Ovary (tissue), 9 donors: ENCODE measurements around the gene JAG1. TPM values are rescaled to one million over a fixed set of nuclear protein-coding genes. Genes with fewer than 3 reads are reported as not detected.

Experiments used
- DNase-seq, 5 donors: peaks; one replicate each; pipeline ENCODE4 v3.0.0-alpha.2; 2019 to 2020
- H3K27ac ChIP-seq, 2 donors: fragments of 200-600 bp; one replicate each; pipeline versions ENCODE4 v1.5.1 to v1.8.0; 2019 to 2022
- H3K27me3 ChIP-seq: fragments of 200-600 bp; one replicate; pipeline ENCODE4 v1.8.0; 2022
- H3K36me3 ChIP-seq: fragments of 200-600 bp; sonication (generic); one replicate; pipeline ENCODE4 v1.5.1; 2019
- H3K4me1 ChIP-seq: one replicate; pipeline ENCODE4 v1.8.1; 2013; ENCODE audit warnings: mild to moderate bottlenecking, moderate library complexity; ENCODE audit not compliant: insufficient read depth
- H3K4me3 ChIP-seq: fragments of 200-600 bp; sonication (generic); one replicate; pipeline ENCODE4 v1.5.1; 2017
- H3K9me3 ChIP-seq, 2 donors: fragments of 200-600 bp in 1 of 2; sonication (generic) in 1 of 2; one replicate each; pipeline versions ENCODE4 v1.5.1 to v1.8.1; 2013 to 2019; ENCODE audit warnings: mild to moderate bottlenecking in 1 of 2, moderate library complexity in 1 of 2
- EP300 ChIP-seq: sonication (generic); formaldehyde crosslinking; IDR thresholded peaks from one replicate; pipeline ENCODE4 v1.6.1; 2017; ENCODE audit warnings: antibody characterized with exemption
- POLR2A ChIP-seq: fragments of 450-650 bp; IDR thresholded peaks from one replicate; pipeline ENCODE4 v1.6.1; 2017; ENCODE audit warnings: antibody characterized with exemption, mild to moderate bottlenecking, moderate library complexity
- WGBS, 3 donors: extraction: QIAGEN DNeasy Blood & Tissue Kit in 1 of 3; methylation state at CpG; one replicate each; pipeline versions ENCODE4 v1.1.5 to v1.1.7; 2013 to 2017; 5-methylcytosine and 5-hydroxymethylcytosine counted together
- intact Hi-C, 4 donors: fragments of 100-400 bp; cut with DNase I; formaldehyde crosslinking; loops; one replicate each; pipeline versions ENCODE4 v1.11.0 to v1.15.1; 2022 to 2023
- polyA plus RNA-seq, 2 donors: library from polyadenylated mRNA; stranded (reverse); fragments of 200-250 nt in 1 of 2; fragments of 350-450 nt in 1 of 2; fragmentation: Illumina TruSeq in 1 of 2; extraction: RNeasy Lipid Tissue Mini Kit (QIAGEN cat#74804) in 1 of 2; gene quantifications; one replicate each; pipeline ENCODE4 v1.2.3, GENCODE V29; 2013 to 2014
- total RNA-seq, 7 donors: library from RNA; depleted of rRNA in 2 of 7; stranded (reverse); fragments of >200 nt in 2 of 7; fragmentation: NEBNext Ultra II Directional in 3 of 7; extraction: Animal tissue kit (Norgen Biotek cat#: 25700) in 3 of 7; gene quantifications; one replicate each; pipeline versions ENCODE4 v1.1.0 to v1.2.4, GENCODE V29; 2016 to 2023
- TF ChIP-seq, protein P1 (sequence below), 3 donors: fragments of 450-650 bp in 2 of 3; fragments of 200-600 bp in 1 of 3; IDR thresholded peaks; one replicate each; pipeline versions ENCODE4 v1.5.1 to v1.8.0; 2016 to 2022; ENCODE audit warnings: antibody characterized with exemption in 3 of 3, mild to moderate bottlenecking in 1 of 3
- donor health status: DM: no; HTN: no; CAD: no; lungs with moderate emphysema.
- donor health status: DM: no; HTN: no; CAD: no.
- donor health status: Bipolar disorder and iron deficiency.
- donor health status: DM: yes; HTN: yes; CAD: no.
- donor health status: DM: no; HTN: no; CAD: no.
- donor health status: DM: yes; HTN: yes; CAD: no.

Gene JAG1
- total and polyA plus RNA-seq, 9 donors = 27.1 to 69.7 (median 41.0) TPM

DNA sequence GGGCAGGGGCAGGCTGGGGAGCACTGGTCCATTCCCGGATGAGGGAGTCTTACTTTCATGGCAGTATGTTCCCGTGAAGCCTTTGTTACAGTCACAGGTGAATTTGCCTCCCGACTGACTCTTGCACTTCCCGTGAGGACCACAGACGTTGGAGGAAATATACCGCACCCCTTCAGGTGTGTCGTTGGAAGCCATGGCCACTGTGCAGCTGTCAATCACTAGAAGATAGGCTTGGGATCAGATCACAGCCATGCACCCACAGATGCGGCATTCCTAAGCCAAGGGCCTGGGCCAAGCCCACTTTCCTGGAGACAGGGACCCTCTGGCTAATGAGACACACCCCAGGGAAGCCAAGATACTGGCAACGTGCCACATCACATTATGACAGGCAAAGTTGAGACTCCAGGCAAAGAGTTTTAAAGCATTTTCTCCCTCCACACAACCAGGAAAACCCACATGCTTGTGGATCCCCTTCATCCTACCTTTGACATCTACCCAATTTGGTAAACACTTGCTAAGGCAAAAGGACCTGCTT is 26.8 kb downstream of the JAG1 start:
- DNase-seq = peak in 1 of 5 donors; percentile 14
- Histone ChIP-seq H3K4me1 (no peaks in the 10 kb centered on the region), H3K27ac (no peak overlapping the region), H3K9me3 (no peaks in the 10 kb centered on the region), H3K36me3 (no peaks in the 10 kb centered on the region), H3K27me3 (no peaks in the 10 kb centered on the region), H3K4me3 (no peak overlapping the region)
- 87 to 88% (median 87%) methylated on average over 9 of the region's 9 CpGs for WGBS, 3 donors
- intact Hi-C loops = loop anchor here in 1 of 4 donors (10.0 kb wide), 1 partner anchor 172 kb away; no protein-coding TSS in a partner anchor
- TF ChIP-seq, protein P1, sequence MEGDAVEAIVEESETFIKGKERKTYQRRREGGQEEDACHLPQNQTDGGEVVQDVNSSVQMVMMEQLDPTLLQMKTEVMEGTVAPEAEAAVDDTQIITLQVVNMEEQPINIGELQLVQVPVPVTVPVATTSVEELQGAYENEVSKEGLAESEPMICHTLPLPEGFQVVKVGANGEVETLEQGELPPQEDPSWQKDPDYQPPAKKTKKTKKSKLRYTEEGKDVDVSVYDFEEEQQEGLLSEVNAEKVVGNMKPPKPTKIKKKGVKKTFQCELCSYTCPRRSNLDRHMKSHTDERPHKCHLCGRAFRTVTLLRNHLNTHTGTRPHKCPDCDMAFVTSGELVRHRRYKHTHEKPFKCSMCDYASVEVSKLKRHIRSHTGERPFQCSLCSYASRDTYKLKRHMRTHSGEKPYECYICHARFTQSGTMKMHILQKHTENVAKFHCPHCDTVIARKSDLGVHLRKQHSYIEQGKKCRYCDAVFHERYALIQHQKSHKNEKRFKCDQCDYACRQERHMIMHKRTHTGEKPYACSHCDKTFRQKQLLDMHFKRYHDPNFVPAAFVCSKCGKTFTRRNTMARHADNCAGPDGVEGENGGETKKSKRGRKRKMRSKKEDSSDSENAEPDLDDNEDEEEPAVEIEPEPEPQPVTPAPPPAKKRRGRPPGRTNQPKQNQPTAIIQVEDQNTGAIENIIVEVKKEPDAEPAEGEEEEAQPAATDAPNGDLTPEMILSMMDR (IDR thresholded peaks at IDR 0.05) = no peak
- TF ChIP-seq EP300 (no peak), POLR2A (no peak)

DNA sequence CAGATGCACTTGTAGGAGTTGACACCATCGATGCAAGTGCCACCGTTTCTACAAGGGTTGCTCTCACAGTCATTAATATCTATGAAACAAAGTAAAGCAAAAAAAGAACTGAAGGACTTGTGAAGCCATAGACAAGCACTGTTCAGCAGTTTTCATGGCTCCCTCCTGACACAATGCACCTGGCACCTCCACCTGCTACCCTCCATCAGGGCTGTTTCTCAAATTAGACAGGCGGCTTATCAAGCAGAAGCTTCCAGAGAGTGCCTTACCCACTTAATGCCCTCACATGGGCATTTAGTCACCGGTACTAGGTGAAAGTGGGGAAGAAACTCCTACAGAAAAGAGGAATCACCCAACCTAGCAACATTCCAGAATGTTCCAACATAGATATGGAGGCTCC is 27.8 kb downstream of the JAG1 start:
- Histone ChIP-seq H3K27ac (no peak overlapping the region), H3K4me1 (no peaks in the 10 kb centered on the region), H3K4me3 (no peak overlapping the region), H3K9me3 (no peaks in the 10 kb centered on the region), H3K36me3 (no peaks in the 10 kb centered on the region), H3K27me3 (no peaks in the 10 kb centered on the region)
- no peak for DNase-seq
- intact Hi-C loops = loop anchor here in 1 of 4 donors (10.0 kb wide), 1 partner anchor 171 kb away; no protein-coding TSS in a partner anchor
- WGBS, 3 donors = 88 to 94% (median 90%) methylated on average over 4 of the region's 4 CpGs
- TF ChIP-seq, protein P1 (IDR thresholded peaks at IDR 0.05) = no peak
- no peak for TF ChIP-seq POLR2A

DNA sequence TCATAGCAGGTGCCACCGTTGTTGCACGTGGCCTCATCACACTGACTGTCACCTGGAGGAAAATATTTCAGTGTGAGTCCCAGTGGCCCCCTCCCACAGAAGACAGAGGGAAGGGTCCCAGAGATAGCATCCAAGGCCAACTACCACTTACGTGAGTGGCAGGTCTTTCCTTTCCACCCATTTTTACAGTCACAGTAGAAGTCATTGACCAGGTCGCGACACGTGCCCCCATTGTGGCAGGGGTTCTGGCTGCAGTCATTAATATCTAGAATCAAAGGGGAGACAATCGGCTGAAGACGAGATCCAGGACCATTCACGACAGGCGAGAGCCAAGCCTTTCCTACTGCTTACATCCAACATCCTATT is 28.6 kb downstream of the JAG1 start:
- no peaks in the 10 kb centered on the region for H3K36me3 ChIP-seq
- 81 to 91% (median 84%) methylated on average over 10 of the region's 10 CpGs for WGBS, 3 donors
- peak in 1 of 5 donors; percentile 10 for DNase-seq
- intact Hi-C loops = loop anchor here in 1 of 4 donors (10.0 kb wide), 1 partner anchor 170 kb away; no protein-coding TSS in a partner anchor
- TF ChIP-seq, protein P1 (IDR thresholded peaks at IDR 0.05) = no peak
- TF ChIP-seq POLR2A (no peak), EP300 (no peak)
- no peak overlapping the region for H3K4me3 ChIP-seq
- H3K9me3 ChIP-seq = no peaks in the 10 kb centered on the region
- no peaks in the 10 kb centered on the region for H3K27me3 ChIP-seq
- H3K27ac ChIP-seq = no peak overlapping the region
- H3K4me1 ChIP-seq = no peaks in the 10 kb centered on the region

DNA sequence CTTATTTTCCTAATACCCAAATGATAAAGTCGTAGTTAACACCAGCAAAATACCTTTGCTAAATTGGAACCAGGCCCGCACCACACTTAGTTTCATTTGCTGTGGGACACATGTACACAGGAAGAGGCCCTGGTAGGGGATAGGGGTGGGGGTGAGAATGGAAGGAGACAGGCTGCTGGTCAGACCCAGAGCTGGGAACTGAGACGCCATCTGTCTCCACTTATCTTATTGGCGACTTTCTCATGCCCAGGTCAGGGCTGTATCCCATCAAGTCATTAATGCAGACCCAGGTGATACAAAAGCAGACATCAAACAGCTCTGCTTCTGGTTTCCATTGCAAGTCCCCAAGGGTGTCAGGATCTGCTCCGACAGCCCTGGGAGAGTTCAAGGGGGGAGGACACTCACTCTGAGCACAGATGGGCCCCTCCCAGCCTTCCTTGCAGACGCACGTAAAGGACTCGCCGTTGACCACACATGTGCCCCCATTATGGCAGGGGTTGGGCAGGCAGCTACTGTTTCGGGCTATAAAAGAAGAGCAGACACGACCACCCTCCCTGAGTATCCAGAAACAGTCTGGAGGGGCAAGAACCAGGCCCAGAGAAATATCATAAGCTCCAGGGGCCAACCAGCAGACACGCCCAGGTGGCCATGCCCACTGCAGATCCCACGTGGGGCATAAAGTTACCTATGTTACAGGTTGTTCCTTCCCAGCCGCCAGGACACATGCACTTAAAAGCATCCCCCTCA is 29.2 kb downstream of the JAG1 start:
- TF ChIP-seq POLR2A (no peak), EP300 (no peak)
- intact Hi-C loops = loop anchor here in 1 of 4 donors (10.0 kb wide), 1 partner anchor 170 kb away; no protein-coding TSS in a partner anchor
- Histone ChIP-seq H3K27me3 (no peaks in the 10 kb centered on the region), H3K36me3 (no peaks in the 10 kb centered on the region), H3K4me3 (no peak overlapping the region), H3K4me1 (no peaks in the 10 kb centered on the region), H3K27ac (no peak overlapping the region), H3K9me3 (no peaks in the 10 kb centered on the region)
- DNase-seq = peak in 1 of 5 donors; percentile 9
- WGBS, 3 donors = 80 to 83% (median 82%) methylated on average over 14 of the region's 14 CpGs

DNA sequence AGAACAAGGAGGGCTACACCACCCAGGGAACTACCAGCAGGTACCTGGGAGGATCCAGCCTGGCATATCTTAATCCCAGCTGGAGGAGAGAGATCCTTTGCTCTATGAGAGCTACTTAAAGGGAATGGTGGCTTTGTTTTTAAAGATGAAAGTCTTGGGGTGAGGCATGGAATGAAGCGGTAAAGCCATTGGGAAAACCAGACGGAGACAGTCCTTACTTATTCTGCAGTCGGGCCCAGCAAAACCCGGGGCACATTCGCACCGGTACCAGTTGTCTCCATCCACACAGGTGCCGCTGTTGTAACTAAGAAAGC is 30.3 kb downstream of the JAG1 start:
- Histone ChIP-seq H3K4me3 (no peak overlapping the region), H3K27ac (no peak overlapping the region), H3K27me3 (no peaks in the 10 kb centered on the region), H3K4me1 (no peaks in the 10 kb centered on the region), H3K9me3 (no peaks in the 10 kb centered on the region), H3K36me3 (no peaks in the 10 kb centered on the region)
- intact Hi-C loops = loop anchor here in 1 of 4 donors (10.0 kb wide), 1 partner anchor 169 kb away; no protein-coding TSS in a partner anchor
- TF ChIP-seq, protein P1 (IDR thresholded peaks at IDR 0.05) = no peak
- TF ChIP-seq EP300 (no peak), POLR2A (no peak)
- DNase-seq = no peak
- WGBS, 3 donors = 86 to 95% (median 95%) methylated on average over 7 of the region's 7 CpGs
